NCI-H2081 (cell line): Measurements from ENCODE around the gene CHIC2.
"Not testable (repeated sequence)": the region's sequence is repeated elsewhere in the genome, so short reads cannot be mapped to it uniquely, and the experiment has no call there.

Experiments used
- DNase-seq, 2 experiments: peaks; one replicate each; lab custom pipeline; 2025; lab: John Stamatoyannopoulos, UW

Gene CHIC2

DNA sequence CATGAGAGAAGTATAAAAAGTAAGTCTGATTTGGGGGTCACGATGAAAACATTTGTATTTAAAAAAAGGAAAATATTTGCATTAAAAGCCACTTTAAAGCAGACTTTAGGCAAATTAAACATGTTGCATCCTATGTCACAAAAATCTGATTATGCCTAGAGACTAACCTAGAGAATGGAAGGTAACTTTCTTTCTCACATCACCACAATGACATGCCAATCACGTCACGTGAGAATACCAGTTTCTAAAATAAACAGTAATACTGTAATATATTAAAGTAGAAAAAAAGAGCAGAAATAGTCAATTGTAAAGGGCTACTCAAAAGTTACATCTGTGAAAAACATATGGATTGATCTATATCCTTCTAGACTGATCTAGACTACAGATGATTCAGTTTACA lies 3.3 kb downstream of the CHIC2 start:
- DNase-seq = no peak

DNA sequence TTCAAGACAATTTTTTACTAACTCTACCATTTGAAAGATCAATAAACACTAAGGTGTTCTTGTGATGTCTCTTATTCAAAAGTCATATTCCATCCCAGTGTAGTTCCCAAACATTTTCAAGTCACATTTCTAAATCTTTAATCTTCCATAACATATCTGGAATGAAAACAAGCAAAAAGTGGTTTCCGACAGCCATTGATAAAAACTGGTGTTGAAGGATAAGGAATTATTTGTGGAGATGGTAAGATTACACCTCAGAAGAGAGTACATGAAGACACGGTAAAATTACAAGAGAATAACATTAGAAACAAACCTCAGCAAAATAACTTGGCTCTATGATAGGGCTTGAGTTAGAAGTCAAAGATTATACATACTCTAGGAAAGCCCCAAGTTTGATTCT lies 4.3 kb downstream of the CHIC2 start:
- no peak for DNase-seq

GRCh38 chr4:54058171-54058570 lies 6.2 kb downstream of the CHIC2 start:
- no peak for DNase-seq

DNA sequence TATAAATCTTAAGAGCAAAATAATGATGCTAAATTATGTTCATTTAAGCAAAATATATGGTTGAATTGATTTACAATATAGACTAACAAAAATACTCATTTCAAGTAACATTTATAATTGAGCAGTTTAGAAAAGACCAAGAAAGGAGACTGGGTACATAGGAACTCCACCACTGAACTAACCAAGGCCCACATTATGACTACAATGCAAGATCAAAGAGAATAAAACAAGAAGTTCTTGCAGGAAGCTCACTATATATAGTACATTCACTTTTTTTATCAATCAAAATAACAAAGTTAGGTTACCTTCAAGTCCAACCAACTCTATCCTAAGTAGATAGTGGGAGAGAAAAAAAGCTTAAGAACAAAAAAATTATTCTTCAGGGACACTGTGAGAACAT lies 8.0 kb downstream of the CHIC2 start:
- no peak for DNase-seq

DNA sequence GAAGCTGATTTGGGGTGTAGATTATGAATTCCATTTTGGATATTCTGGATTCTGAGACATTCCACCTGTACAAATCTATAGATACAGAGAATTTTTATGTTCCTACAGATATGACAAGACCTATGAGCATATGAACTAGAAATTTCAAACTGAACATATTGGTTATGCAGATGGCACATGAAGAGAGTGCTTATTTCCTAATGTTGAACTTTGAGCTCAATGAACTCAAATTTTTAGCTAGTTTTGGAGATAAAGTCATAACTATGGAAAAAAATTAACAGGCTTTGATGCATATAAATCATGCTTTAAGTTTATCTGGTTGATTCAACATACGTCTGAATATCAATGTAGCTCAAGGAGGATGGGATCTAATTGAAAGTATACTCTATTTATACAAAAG lies 8.9 kb downstream of the CHIC2 start:
- no peak for DNase-seq

- no peak for DNase-seq
These were observed 9.9 kb downstream of the CHIC2 start for GRCh38 chr4:54054501-54054900.

GRCh38 chr4:54053322-54053721 lies 11.1 kb downstream of the CHIC2 start:
- not testable (repeated sequence) for DNase-seq

DNA sequence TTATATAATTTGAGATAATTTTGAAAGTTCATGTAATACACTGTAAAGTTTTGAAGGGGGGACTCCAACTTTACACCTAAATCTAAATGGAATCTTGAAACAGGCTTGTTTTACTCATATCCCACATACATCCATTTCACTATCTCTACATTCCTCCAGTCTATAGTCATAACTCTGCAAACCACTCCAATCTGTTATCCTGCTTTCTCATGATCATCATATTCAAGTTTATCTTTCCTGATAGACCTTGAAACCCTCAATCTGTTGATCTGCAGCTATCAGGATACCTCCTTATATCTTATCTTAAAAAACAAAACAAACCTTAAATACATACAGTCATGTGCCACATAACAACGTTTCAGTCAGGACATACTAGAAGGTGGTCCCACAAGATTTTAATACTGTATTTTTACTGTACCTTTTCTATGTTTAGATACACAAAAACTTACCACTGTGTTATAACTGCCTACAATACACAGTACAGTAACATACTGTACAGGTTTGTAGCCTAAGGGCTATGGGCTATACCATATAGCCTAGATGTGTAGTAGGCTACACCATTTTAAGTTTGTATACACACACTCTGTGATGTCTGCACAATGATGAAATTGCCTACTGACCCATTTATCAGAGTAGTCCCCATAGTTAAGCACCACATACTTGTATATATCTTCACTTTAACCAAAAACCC lies 14.0 kb downstream of the CHIC2 start:
- DNase-seq = no peak

DNA sequence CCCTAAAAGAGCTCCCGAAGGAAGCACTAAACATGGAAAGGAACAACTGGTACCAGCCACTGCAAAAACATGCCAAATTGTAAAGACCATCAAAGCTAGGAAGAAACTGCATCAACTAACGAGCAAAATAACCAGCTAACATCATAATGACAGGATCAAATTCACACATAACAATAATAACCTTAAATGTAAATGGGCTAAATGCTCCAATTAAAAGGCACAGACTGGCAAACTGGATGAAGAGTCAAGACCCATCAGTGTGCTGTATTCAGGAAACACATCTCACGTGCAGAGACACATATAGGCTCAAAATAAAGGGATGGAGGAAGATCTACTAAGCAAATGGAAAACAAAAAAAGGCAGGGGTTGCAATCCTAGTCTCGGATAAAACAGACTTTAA lies 20.8 kb downstream of the CHIC2 start:
- DNase-seq = not testable (repeated sequence)

DNA sequence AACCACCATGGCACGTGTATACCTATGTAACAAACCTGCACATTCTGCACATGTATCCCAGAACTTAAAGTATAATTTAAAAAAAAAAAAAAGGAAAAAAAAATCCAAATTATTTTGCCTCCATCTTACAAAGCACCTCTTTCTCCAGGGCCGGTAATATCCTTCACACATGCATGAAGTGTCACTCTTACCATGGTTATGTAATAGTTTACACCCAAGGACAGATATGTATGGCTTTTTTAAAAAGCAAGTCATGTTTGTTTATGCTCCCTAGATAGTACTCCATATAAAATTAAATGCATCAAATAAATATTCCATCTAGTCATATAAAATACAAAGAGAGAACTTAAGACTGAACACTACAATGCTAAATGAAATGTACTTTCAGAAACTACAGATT lies 22.5 kb downstream of the CHIC2 start:
- DNase-seq = no peak

DNA sequence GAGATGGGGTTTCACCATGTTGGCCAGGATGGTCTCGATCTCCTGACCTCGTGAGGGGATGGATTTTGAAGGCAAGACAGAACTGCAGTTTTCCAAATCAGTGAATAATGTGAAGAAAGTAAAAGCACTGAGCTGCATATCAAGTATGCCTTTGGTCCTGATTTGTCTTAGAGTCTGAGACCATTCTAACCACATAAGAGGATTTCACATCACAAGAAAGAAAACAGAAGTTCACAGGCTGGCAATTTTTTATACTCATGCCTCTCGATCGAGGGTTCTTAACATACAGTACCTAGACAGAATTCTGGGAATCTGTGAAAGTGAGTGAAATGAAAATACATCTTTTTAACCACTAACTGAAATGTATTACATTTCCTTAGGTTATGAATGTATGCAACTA lies 23.3 kb downstream of the CHIC2 start:
- no peak for DNase-seq

DNA sequence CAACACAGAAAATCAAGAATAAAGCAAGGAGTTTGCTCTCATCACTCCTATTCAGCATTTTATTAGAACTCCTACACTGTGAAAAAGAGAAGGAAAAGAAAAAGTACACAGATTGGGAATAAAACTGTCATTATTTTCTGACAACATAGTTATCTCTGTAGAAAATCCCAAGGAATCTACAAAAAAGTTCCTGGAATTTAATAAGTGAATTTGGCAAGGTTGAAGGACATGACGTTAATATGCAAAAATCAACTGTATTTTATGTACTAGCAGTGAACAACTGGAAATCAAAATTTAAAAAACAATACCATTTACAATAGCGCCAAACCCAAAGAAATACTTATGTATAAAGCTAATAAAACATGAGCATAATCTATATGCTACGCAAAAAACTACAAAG lies 26.3 kb downstream of the CHIC2 start:
- DNase-seq = no peak

DNA sequence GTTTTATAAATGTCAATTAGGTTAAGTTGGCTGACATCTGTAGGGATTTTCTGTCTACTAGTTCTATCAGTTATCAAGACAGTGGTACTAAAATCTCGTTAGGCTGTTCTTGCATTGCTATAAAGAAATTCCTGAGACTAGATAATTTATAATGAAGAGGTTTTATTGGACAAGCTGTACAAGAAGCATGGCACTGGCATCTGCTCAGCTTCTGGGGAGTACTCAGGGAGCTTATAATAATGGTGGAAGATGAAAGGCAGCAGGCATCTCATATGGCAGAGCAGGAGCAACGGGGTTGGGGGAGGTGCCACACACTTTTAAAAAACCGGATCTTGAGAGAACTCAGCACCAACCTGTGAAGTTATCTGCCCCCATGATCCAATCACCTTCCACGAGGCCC lies 28.2 kb downstream of the CHIC2 start:
- DNase-seq = no peak

GRCh38 chr4:54032558-54033135 lies 31.8 kb downstream of the CHIC2 start:
- DNase-seq = peak; percentile 8 to 56

- DNase-seq = no peak
These were observed 37.1 kb downstream of the CHIC2 start for GRCh38 chr4:54027311-54027710.

DNA sequence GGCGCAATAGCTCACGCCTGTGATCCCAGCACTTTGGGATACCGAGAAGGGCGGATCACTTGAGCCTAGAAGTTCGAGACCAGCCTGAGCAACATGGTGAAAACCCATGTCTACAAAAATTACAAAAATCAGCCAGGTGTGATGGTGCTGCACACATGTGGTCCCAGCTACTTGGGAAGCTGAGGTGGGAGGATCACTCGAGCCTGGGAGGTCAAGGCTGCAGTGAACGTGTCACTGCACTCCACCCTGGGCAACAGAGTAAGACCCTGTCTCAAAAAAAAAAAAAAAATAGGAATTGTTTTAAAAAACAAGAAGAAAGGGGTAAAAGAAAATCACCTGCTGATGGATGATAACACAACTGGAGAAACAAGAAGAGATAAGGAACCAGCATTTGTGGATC lies 38.8 kb downstream of the CHIC2 start:
- no peak for DNase-seq

DNA sequence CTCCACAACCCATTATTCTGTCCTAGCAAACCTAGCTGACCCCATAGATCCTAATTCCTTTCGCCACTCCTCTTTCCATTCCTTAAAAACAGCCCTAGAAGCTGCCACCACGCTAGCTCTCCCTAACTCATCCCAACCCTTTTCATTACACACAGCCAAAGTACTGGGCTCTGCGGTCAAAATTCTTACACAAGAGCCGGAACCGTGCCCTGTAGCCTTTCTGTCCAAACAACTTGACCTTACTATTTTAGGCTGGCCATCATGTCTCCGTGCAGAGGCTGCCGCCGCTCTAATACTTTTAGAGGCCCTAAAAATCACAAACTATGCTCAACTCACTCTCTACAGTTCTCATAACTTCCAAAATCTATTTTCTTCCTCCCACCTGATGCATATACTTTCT lies 41.4 kb downstream of the CHIC2 start:
- not testable (repeated sequence) for DNase-seq

- no peak for DNase-seq
These were observed 46.4 kb downstream of the CHIC2 start for GRCh38 chr4:54017974-54018373.

GRCh38 chr4:54017308-54017707 lies 47.1 kb downstream of the CHIC2 start:
- DNase-seq = peak in 1 of 2 experiments; percentile 21

- DNase-seq = peak; percentile 78 to 91
These were observed 47.9 kb downstream of the CHIC2 start for GRCh38 chr4:54016504-54016903.

- peak; percentile 26 to 80 for DNase-seq
These were observed 48.9 kb downstream of the CHIC2 start for GRCh38 chr4:54015423-54016030.

DNA sequence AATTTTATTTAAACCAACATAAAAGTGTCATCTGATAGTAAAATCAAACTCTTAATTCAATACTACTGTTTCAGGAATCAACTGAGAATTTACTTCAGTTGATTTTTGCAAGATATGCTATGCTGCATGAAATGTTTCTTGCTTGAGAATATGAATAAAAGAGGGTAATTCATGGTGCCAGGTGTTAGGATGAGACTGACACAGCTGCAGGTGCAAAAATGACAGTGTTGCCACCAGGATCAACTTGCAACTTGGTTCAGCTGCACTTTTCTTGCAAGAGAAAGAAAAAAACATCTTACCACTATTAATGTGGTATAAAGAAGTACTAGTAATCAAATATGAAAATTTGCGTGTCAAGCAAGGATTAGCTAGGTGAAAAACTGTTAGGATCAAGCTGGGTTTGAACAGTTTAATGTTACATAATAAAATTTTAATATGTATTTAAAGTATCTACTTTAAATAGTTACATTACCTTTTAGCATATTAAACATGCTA lies 49.7 kb downstream of the CHIC2 start:
- peak in 1 of 2 experiments; percentile 59 for DNase-seq

GRCh38 chr4:54011201-54011600 lies 53.2 kb downstream of the CHIC2 start:
- no peak for DNase-seq
